HCT116 (cell line): ENCODE measurements around the gene UBTD1. TPM values are rescaled to one million over a fixed set of nuclear protein-coding genes. Genes with fewer than 3 reads are reported as not detected.

Experiments used
- ATAC-seq: fragments of 200-7000 bp; cut with Tn5 transposase; 2 replicates; pipeline ENCODE4 v1.9.1; 2020; ENCODE audit warnings: mild to moderate bottlenecking, moderate library complexity
- BruUV-seq: library from RNA; stranded (reverse); fragments of 400-500 nt; replicated peaks from 2 replicates; lab custom pipeline; 2021; lab: Mats Ljungman, UMichigan
- CTCF ChIA-PET: fragments of 300-600 bp; sonication (Branson Sonifier 250); formaldehyde crosslinking; loops from one replicate; lab custom pipeline; 2021; ENCODE audit warnings: antibody characterized with exemption; lab: Charles Lee
- POLR2A ChIA-PET: fragments of 300-600, 350-600 bp; sonication (Branson Sonifier 250); formaldehyde crosslinking; loops from one replicate; lab custom pipeline; 2021; ENCODE audit warnings: antibody characterized with exemption; lab: Charles Lee
- RAD21 ChIA-PET, 2 experiments: fragments of 300-600 bp; sonication (Branson Sonifier 250); formaldehyde crosslinking; loops; one replicate each; lab custom pipeline; 2023; ENCODE audit warnings: low total read pairs in 2 of 2; ENCODE audit not compliant: uncharacterized antibody in 2 of 2, unreplicated experiment in 2 of 2, low non-redundant PET in 1 of 2; lab: Charles Lee
- DNase-seq: peaks from one replicate; pipeline ENCODE4 v3.0.0-alpha.2; 2010; ENCODE audit warnings: low read depth, low spot score
- H2AFZ ChIP-seq: fragments of 200-600 bp; shearing (Covaris generic), sonication (generic); 2 replicates; pipeline ENCODE4 v1.6.1; 2017; ENCODE audit warnings: low read depth, mixed run types, mixed read lengths, antibody characterized with exemption, low read length; ENCODE audit not compliant: poor library complexity, severe bottlenecking
- H3K27ac ChIP-seq: 2 replicates; pipeline ENCODE4 v1.5.1; 2012; ENCODE audit warnings: low read depth, low read length
- H3K27me3 ChIP-seq: fragments of 200-600 bp; sonication (generic); 2 replicates; pipeline ENCODE4 v1.6.1; 2016; ENCODE audit warnings: mixed run types, low read length, mixed read lengths; ENCODE audit not compliant: insufficient read depth
- H3K36me3 ChIP-seq, 2 experiments: fragments of 200-500 bp in 1 of 2; fragments of 200-600 bp in 1 of 2; sonication (Bioruptor generic) in 1 of 2; sonication (generic) in 1 of 2; 2 replicates each; pipeline versions ENCODE4 v1.5.1 to v1.6.1; 2014 to 2016; ENCODE audit warnings: low read length in 2 of 2, inconsistent platforms in 1 of 2, mixed read lengths in 1 of 2, mixed run types in 1 of 2; ENCODE audit not compliant: insufficient read depth in 2 of 2, control insufficient read depth in 1 of 2
- H3K4me1 ChIP-seq, 2 experiments: fragments of 200-600 bp in 1 of 2; sonication (generic) in 1 of 2; 2 replicates each; pipeline versions ENCODE4 v1.5.1 to v1.6.1; 2012 to 2017; ENCODE audit warnings: low read length in 2 of 2, inconsistent platforms in 1 of 2, mild to moderate bottlenecking in 1 of 2, mixed read lengths in 1 of 2, mixed run types in 1 of 2, moderate library complexity in 1 of 2; ENCODE audit not compliant: insufficient read depth in 2 of 2, control insufficient read depth in 1 of 2
- H3K4me2 ChIP-seq: fragments of 200-600 bp; sonication (generic); 2 replicates; pipeline ENCODE4 v1.6.1; 2017; ENCODE audit warnings: mixed run types, low read length, mixed read lengths
- H3K4me3 ChIP-seq, 2 experiments: fragments of 200-600 bp in 1 of 2; sonication (generic) in 1 of 2; replicated peaks in 1 of 2; 2 replicates each; pipeline ENCODE4 v1.5.1; 2011 to 2016; ENCODE audit warnings: low read length in 2 of 2, control low read depth in 1 of 2, low read depth in 1 of 2, mild to moderate bottlenecking in 1 of 2, mixed read lengths in 1 of 2, mixed run types in 1 of 2
- H3K79me2 ChIP-seq: fragments of 200-600 bp; sonication (generic); 2 replicates; pipeline ENCODE4 v1.6.1; 2017; ENCODE audit warnings: mild to moderate bottlenecking, mixed run types, low read length, moderate library complexity, mixed read lengths; ENCODE audit not compliant: insufficient read depth
- H3K9ac ChIP-seq: fragments of 200-600 bp; sonication (generic); 2 replicates; pipeline ENCODE4 v1.6.1; 2016; ENCODE audit warnings: low read length, mixed read lengths
- H3K9me2 ChIP-seq: fragments of 200-600 bp; sonication (generic), shearing (Covaris generic); 2 replicates; pipeline ENCODE4 v1.6.1; 2017; ENCODE audit warnings: mixed run types, mild to moderate bottlenecking, moderate library complexity; ENCODE audit not compliant: insufficient read depth
- H3K9me3 ChIP-seq, 2 experiments: fragments of 200-500 bp in 1 of 2; fragments of 200-600 bp in 1 of 2; sonication (Bioruptor generic) in 1 of 2; sonication (generic) in 1 of 2; 2 replicates each; pipeline ENCODE4 v1.6.1; 2014 to 2017; ENCODE audit warnings: low read length in 2 of 2, mixed read lengths in 2 of 2, inconsistent platforms in 1 of 2, low read depth in 1 of 2, mild to moderate bottlenecking in 1 of 2, mixed run types in 1 of 2, moderate library complexity in 1 of 2; ENCODE audit not compliant: control insufficient read depth in 1 of 2, insufficient read depth in 1 of 2
- H4K20me1 ChIP-seq: fragments of 200-600 bp; sonication (generic), shearing (Covaris generic); 2 replicates; pipeline ENCODE4 v1.6.1; 2017; ENCODE audit warnings: mixed run types, mild to moderate bottlenecking, moderate library complexity; ENCODE audit not compliant: insufficient read depth
- CBX3 ChIP-seq: IDR thresholded peaks from 2 replicates; pipeline ENCODE4 v1.6.1; 2012; ENCODE audit warnings: low read depth
- CEBPB ChIP-seq: IDR thresholded peaks from 2 replicates; pipeline ENCODE4 v1.6.1; 2012; ENCODE audit warnings: low read depth
- ELF1 ChIP-seq: IDR thresholded peaks from 2 replicates; pipeline ENCODE4 v1.6.1; 2012; ENCODE audit warnings: low read depth, borderline replicate concordance
- EZH2 ChIP-seq: fragments of 200-600 bp; sonication (generic); IDR thresholded peaks from 2 replicates; pipeline ENCODE4 v1.6.1; 2017; ENCODE audit warnings: antibody characterized with exemption, mixed run types
- FOSL1 ChIP-seq: IDR thresholded peaks from 2 replicates; pipeline ENCODE4 v1.6.1; 2012; ENCODE audit warnings: low read depth
- RAD21 ChIP-seq: IDR thresholded peaks from 2 replicates; pipeline ENCODE4 v1.6.1; 2012; ENCODE audit warnings: low read depth, mild to moderate bottlenecking
- SIN3A ChIP-seq: IDR thresholded peaks from 2 replicates; pipeline ENCODE4 v1.6.1; 2012; ENCODE audit warnings: low read depth
- SRF ChIP-seq: IDR thresholded peaks from 2 replicates; pipeline ENCODE4 v1.6.1; 2012; ENCODE audit warnings: low read depth
- intact Hi-C: fragments of 100-400 bp; cut with micrococcal nuclease; formaldehyde crosslinking; loops from 2 replicates; pipeline ENCODE4 v1.10.0; 2022
- total RNA-seq: library from RNA; stranded (reverse); gene quantifications from one replicate; pipeline ENCODE4 v1.2.1, GENCODE V29; 2021; ENCODE audit not compliant: unreplicated experiment

UBTD1 gene
- total RNA-seq, 1 experiment from 2014 or later, result 12.8 TPM

DNA sequence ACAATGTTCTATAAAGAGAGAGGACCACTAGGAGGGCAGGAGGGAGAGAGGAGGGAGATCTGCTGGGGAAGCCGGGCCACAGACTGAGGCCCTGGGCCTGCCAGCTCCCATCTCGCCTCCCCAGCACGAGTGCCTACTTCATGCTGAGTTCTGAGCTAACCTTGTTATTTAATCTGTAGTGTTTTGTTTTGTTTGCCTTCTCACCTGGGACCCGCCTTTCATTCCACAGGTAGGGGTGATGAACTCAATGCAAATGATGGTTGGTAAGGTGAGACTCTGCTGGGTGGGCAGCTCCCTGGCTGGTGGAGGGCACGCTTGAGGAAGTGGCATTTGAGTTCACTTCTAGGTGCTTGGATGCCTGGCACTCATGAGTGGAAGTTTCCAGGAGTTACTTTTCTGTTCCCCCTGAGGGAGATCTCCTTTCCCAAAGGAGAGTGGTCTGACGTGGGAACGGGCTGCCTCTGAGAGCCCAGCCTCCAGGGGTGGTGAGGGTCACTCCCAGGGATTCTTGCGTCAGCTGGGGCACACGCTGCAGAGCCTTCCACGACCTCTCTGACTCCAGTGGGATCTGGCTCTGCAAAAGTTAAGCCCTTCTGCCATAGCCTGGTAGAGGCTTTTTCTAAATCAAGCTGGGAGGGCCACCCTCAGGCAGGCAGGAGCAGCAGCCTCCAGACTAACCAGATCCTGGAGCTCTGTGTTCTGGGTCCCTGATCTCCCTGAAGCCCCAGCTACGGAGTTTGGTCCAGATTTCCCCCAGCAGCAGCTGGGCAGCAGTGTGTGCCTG, 22.4 kb downstream of the UBTD1 start:
- ATAC-seq (no peak), DNase-seq (no peak)
- no peak overlapping the region for H3K4me3 ChIP-seq
- ChIA-PET POLR2A (no interaction called here), CTCF (interaction anchor here (1.3 kb wide), 1 partner anchor 13 kb away, joined by 3 read pairs; no protein-coding TSS in a partner anchor), RAD21 (no interaction called here)
- H3K79me2 ChIP-seq, result no peaks in the 10 kb centered on the region
- peaks cover 25 to 39% of the 10 kb centered on the region in 2 experiments for H3K4me1 ChIP-seq
- BruUV-seq, result no TSS peak
- no peaks in the 10 kb centered on the region for H3K9me3 ChIP-seq
- intact Hi-C loops, result no loop called here
- no peak for TF ChIP-seq CEBPB
- no peak for TF ChIP-seq ELF1
- no peak for TF ChIP-seq FOSL1
- TF ChIP-seq CBX3, result no peak
- no peak for TF ChIP-seq RAD21
- TF ChIP-seq EZH2, result no peak
- no peaks in the 10 kb centered on the region for H4K20me1 ChIP-seq
- H3K9me2 ChIP-seq, result no peaks in the 10 kb centered on the region
- H3K27me3 ChIP-seq, result no peaks in the 10 kb centered on the region
- H3K4me2 ChIP-seq, result no peak overlapping the region
- H3K9ac ChIP-seq, result no peak overlapping the region
- H3K27ac ChIP-seq, result no peak overlapping the region
- no peak overlapping the region for H2AFZ ChIP-seq
- H3K36me3 ChIP-seq, result no peaks in the 10 kb centered on the region

DNA sequence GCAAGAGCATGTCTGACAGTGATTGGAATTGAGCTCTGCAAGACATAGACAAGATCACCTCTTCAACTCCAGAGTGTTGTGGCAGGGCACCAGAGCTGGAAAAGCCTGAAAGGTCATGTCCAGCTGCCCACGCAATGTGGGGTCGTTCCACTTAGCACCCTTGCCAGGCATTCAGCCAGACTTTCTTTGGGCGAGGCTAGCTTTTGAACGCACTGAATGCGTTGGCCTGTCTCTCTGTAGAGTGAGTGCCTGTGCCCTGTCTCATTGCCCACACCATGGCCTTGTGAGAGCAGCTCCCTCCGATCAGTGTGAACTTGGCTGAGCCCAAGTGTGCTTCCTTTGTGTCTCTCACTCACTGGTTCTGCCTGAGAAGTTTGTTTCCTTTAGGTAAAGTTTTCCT, 23.3 kb downstream of the UBTD1 start:
- H3K9me3 ChIP-seq, result no peaks in the 10 kb centered on the region
- intact Hi-C loops, result no loop called here
- POLR2A ChIA-PET, result no interaction called here
- no peak overlapping the region for H3K4me3 ChIP-seq
- ATAC-seq, result no peak
- no peaks in the 10 kb centered on the region for H4K20me1 ChIP-seq
- no peak overlapping the region for H3K4me2 ChIP-seq
- no peak overlapping the region for H3K27ac ChIP-seq
- H2AFZ ChIP-seq, result no peak overlapping the region
- TF ChIP-seq SIN3A, result no peak
- no peak for TF ChIP-seq SRF
- TF ChIP-seq, all 23 proteins: peak for 0
- H3K4me1 ChIP-seq, result peaks cover 25 to 39% of the 10 kb centered on the region in 2 experiments
- ChIA-PET RAD21 (no interaction called here), CTCF (interaction anchor here (1.3 kb wide), 1 partner anchor 12 kb away, joined by 3 read pairs; no protein-coding TSS in a partner anchor)
- H3K36me3 ChIP-seq, result no peaks in the 10 kb centered on the region
- no peaks in the 10 kb centered on the region for H3K27me3 ChIP-seq
- BruUV-seq, result no TSS peak
- H3K79me2 ChIP-seq, result no peaks in the 10 kb centered on the region
- H3K9me2 ChIP-seq, result no peaks in the 10 kb centered on the region
- no peak overlapping the region for H3K9ac ChIP-seq
- DNase-seq, result no peak
